GM12878 (cell line): Measurements from ENCODE around the gene WFDC13. TPM values are rescaled to one million over a fixed set of nuclear protein-coding genes. Genes with fewer than 3 reads are reported as not detected.

Source experiments
- ATAC-seq: fragments of 200-7000 bp; cut with Tn5 transposase; 3 replicates; pipeline ENCODE4 v1.9.1; 2020; ENCODE audit warnings: mild to moderate bottlenecking, moderate library complexity
- BruUV-seq: library from RNA; stranded (reverse); fragments of 400-500 nt; replicated peaks from 2 replicates; lab custom pipeline; 2021; lab: Mats Ljungman, UMichigan
- CTCF ChIA-PET: fragments of 300-600 bp; sonication (Branson Sonifier 250); formaldehyde crosslinking; extraction: SDS; loops from one replicate; lab custom pipeline; 2021; ENCODE audit warnings: inconsistent platforms; lab: Yijun Ruan, JAX
- POLR2A ChIA-PET: fragments of 350-600 bp; formaldehyde crosslinking; extraction: SDS; loops from one replicate; lab custom pipeline; 2021; ENCODE audit warnings: inconsistent platforms; lab: Charles Lee
- RAD21 ChIA-PET: fragments of 300-600 bp; sonication (Branson Sonifier 250); formaldehyde crosslinking; loops from one replicate; lab custom pipeline; 2023; ENCODE audit warnings: antibody characterized with exemption; ENCODE audit not compliant: unreplicated experiment; lab: Charles Lee
- SMC1A ChIA-PET: fragments of 300-600 bp; sonication (Branson Sonifier 250); formaldehyde crosslinking; loops from one replicate; lab custom pipeline; 2023; ENCODE audit not compliant: unreplicated experiment, uncharacterized antibody; lab: Charles Lee
- DNase-seq: peaks from one replicate; pipeline ENCODE4 v3.0.0-alpha.2; 2011; ENCODE audit warnings: low read depth, low spot score
- FAIRE-seq: peaks from 3 replicates; lab custom pipeline; 2011; peaks lifted over from hg19 to GRCh38; lab: Jason Lieb, UNC
- H2AFZ ChIP-seq: 2 replicates; pipeline ENCODE4 v1.6.0; 2011; ENCODE audit warnings: low read depth, low read length, control low read depth; ENCODE audit not compliant: control insufficient read depth
- H3K27ac ChIP-seq: 2 replicates; pipeline ENCODE4 v1.5.1; 2011; ENCODE audit warnings: control low read depth; ENCODE audit not compliant: control insufficient read depth, insufficient read depth
- H3K27me3 ChIP-seq, 2 experiments: replicated peaks in 1 of 2; 2 replicates each; pipeline versions ENCODE4 v1.6.0 to v1.6.1; 2011; ENCODE audit warnings: low read length in 1 of 2; ENCODE audit not compliant: control insufficient read depth in 2 of 2, insufficient read depth in 2 of 2
- H3K36me3 ChIP-seq, 2 experiments: 2 replicates each; pipeline ENCODE4 v1.5.1; 2011; ENCODE audit warnings: low read length in 1 of 2; ENCODE audit not compliant: control insufficient read depth in 2 of 2, insufficient read depth in 2 of 2
- H3K4me1 ChIP-seq: 2 replicates; pipeline ENCODE4 v1.6.1; 2011; ENCODE audit warnings: mild to moderate bottlenecking, low read length, moderate library complexity, mixed read lengths; ENCODE audit not compliant: control insufficient read depth, insufficient read depth
- H3K4me2 ChIP-seq: 2 replicates; pipeline ENCODE4 v1.6.0; 2011; ENCODE audit warnings: control low read depth; ENCODE audit not compliant: control insufficient read depth, insufficient read depth
- H3K4me3 ChIP-seq: fragments of 200-600 bp; sonication (generic); 2 replicates; pipeline ENCODE4 v1.5.1; 2016
- H3K79me2 ChIP-seq: 2 replicates; pipeline ENCODE4 v1.6.0; 2011; ENCODE audit warnings: low read length; ENCODE audit not compliant: control insufficient read depth, insufficient read depth
- H3K9ac ChIP-seq: 2 replicates; pipeline ENCODE4 v1.8.0; 2011; ENCODE audit warnings: low read length, control low read depth, mixed read lengths; ENCODE audit not compliant: control insufficient read depth, insufficient read depth
- H3K9me3 ChIP-seq: replicated peaks from 3 replicates; pipeline ENCODE4 v1.5.1; 2011; ENCODE audit warnings: mild to moderate bottlenecking, low read length; ENCODE audit not compliant: control insufficient read depth, insufficient read depth
- H4K20me1 ChIP-seq: 2 replicates; pipeline ENCODE4 v1.6.0; 2011; ENCODE audit not compliant: control insufficient read depth, insufficient read depth
- ASH2L ChIP-seq: fragments of 300-600, 200-600 bp; sonication (generic); IDR thresholded peaks from 2 replicates; pipeline ENCODE4 v1.6.1; 2017; ENCODE audit warnings: low read depth, mild to moderate bottlenecking, borderline replicate concordance
- BCL11A ChIP-seq: IDR thresholded peaks from 2 replicates; pipeline ENCODE4 v1.6.1; 2011; ENCODE audit warnings: low read depth, low read length
- BHLHE40 ChIP-seq, 2 experiments: fragments of 450-650 bp in 1 of 2; IDR thresholded peaks; 2 replicates each; pipeline ENCODE4 v1.6.1; 2011 to 2017; ENCODE audit warnings: low read depth in 2 of 2, borderline replicate concordance in 1 of 2, improper control_type of control experiment in 1 of 2, low read length in 1 of 2, mild to moderate bottlenecking in 1 of 2
- BRCA1 ChIP-seq: IDR thresholded peaks from 2 replicates; pipeline ENCODE4 v1.6.1; 2011; ENCODE audit warnings: low read depth, low read length, improper control_type of control experiment
- CHD1 ChIP-seq: IDR thresholded peaks from 2 replicates; pipeline ENCODE4 v1.6.1; 2012; ENCODE audit warnings: low read depth, low read length, improper control_type of control experiment
- CREM ChIP-seq: IDR thresholded peaks from 2 replicates; pipeline ENCODE4 v1.6.1; 2014; ENCODE audit warnings: antibody characterized with exemption, low read depth
- ESRRA ChIP-seq: IDR thresholded peaks from 2 replicates; pipeline ENCODE4 v1.6.1; 2012; ENCODE audit warnings: mild to moderate bottlenecking, low read length, improper control_type of control experiment
- ETV6 ChIP-seq, 2 experiments: fragments of 450-650 bp in 1 of 2; IDR thresholded peaks in 1 of 2; conservative IDR thresholded peaks in 1 of 2; 2 replicates each; pipeline ENCODE4 v1.6.1; 2014; ENCODE audit warnings: antibody characterized with exemption in 1 of 2, borderline replicate concordance in 1 of 2, low read depth in 1 of 2, mild to moderate bottlenecking in 1 of 2, moderate library complexity in 1 of 2
- MEF2A ChIP-seq: IDR thresholded peaks from 2 replicates; pipeline ENCODE4 v1.6.1; 2011; ENCODE audit warnings: low read depth, mild to moderate bottlenecking, low read length, moderate library complexity; ENCODE audit not compliant: insufficient read depth
- NFIC ChIP-seq: IDR thresholded peaks from 2 replicates; pipeline ENCODE4 v1.6.1; 2012; ENCODE audit warnings: low read depth, mild to moderate bottlenecking, inconsistent platforms, low read length, moderate library complexity
- NFXL1 ChIP-seq: fragments of 450-650 bp; IDR thresholded peaks from 2 replicates; pipeline ENCODE4 v1.6.1; 2017; ENCODE audit warnings: antibody characterized with exemption, mild to moderate bottlenecking, borderline replicate concordance
- TAF1 ChIP-seq: IDR thresholded peaks from 2 replicates; pipeline ENCODE4 v1.6.1; 2011; ENCODE audit warnings: mild to moderate bottlenecking, low read depth, low read length, borderline replicate concordance
- TCF3 ChIP-seq: IDR thresholded peaks from 2 replicates; pipeline ENCODE4 v1.6.1; 2012; ENCODE audit warnings: low read depth, mild to moderate bottlenecking, low read length, borderline replicate concordance; ENCODE audit not compliant: insufficient read depth
- TCF7 ChIP-seq: IDR thresholded peaks from 2 replicates; pipeline ENCODE4 v1.6.1; 2014; ENCODE audit warnings: antibody characterized with exemption, borderline replicate concordance
- ZNF207 ChIP-seq: fragments of 450-650 bp; IDR thresholded peaks from 2 replicates; pipeline ENCODE4 v1.6.1; 2014; ENCODE audit warnings: antibody characterized with exemption, mild to moderate bottlenecking, borderline replicate concordance
- in situ Hi-C: fragments of 300-500 bp; cut with MboI; formaldehyde crosslinking; loops from 9 replicates; pipeline ENCODE4 v1.14.3; 2018; ENCODE audit warnings: mixed read lengths
- intact Hi-C: fragments of 100-400 bp; cut with micrococcal nuclease; formaldehyde crosslinking; loops from one replicate; pipeline ENCODE4 v1.14.2; 2022; ENCODE audit not compliant: unreplicated experiment
- polyA plus RNA-seq, 11 experiments: library from polyadenylated mRNA; depleted of rRNA in 4 of 11; unstranded in 6 of 11; stranded (reverse) in 5 of 11; fragments of >200 nt; fragmentation: Nextera tagmentation in 4 of 11; fragmentation: Illumina TruSeq in 1 of 11; extraction: Ambion mirVana in 4 of 11; extraction: Trizol in 1 of 11; gene quantifications; 1 replicate in 1 of 11; 2 replicates in 10 of 11; pipeline versions ENCODE4 v1.2.1 to v1.2.3, GENCODE V29; 2011 to 2016; ENCODE audit warnings: inconsistent platforms in 2 of 11, missing spikeins in 2 of 11, low read depth in 1 of 11
- total RNA-seq, 4 experiments: library from RNA; depleted of rRNA in 3 of 4; stranded (reverse); fragments of >200 nt in 3 of 4; fragmentation: Illumina TruSeq in 1 of 4; extraction: Trizol in 1 of 4; gene quantifications; 2 replicates each; pipeline versions ENCODE4 v1.2.1 to v1.2.3, GENCODE V29; 2013 to 2021
- TF ChIP-seq, protein P1 (sequence below): fragments of 450-650 bp; IDR thresholded peaks from 2 replicates; pipeline ENCODE4 v1.6.1; 2017; ENCODE audit warnings: mild to moderate bottlenecking, moderate library complexity
- TF ChIP-seq, protein P2 (sequence below): fragments of 450-650 bp; IDR thresholded peaks from 2 replicates; pipeline ENCODE4 v1.6.1; 2017; ENCODE audit warnings: antibody characterized with exemption, mild to moderate bottlenecking, moderate library complexity
- TF ChIP-seq, protein P3 (sequence below): IDR thresholded peaks from 2 replicates; pipeline ENCODE4 v1.6.1; 2012; ENCODE audit warnings: low read length, inconsistent platforms

Gene WFDC13
- total and polyA plus RNA-seq, 10 of the 15 experiments (the other 5 are each of a cell fraction or from before 2014, with no cell fraction given): not detected

DNA sequence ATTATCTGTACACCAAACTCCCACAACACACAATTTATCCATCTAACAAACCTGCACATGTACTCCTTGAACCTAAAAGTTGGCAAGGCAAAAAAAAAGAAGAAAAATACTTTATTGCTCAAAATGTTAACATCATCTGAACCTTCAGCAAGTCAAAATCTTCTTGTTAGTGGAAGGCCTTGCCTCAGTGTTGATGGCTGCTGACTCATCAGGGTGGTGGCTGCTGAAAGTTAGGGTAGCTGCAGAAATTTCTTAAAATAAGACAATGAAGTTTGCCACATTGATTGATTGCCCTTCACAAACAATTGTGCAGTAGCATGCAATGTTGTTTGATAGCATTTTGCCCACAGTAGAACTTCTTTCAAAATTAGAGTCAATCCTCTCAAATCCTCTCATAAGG is 29.1 kb upstream of the WFDC13 start:
- ChIA-PET POLR2A (no interaction called here), SMC1A (no interaction called here), RAD21 (no interaction called here), CTCF (no interaction called here)
- Histone ChIP-seq H3K4me3 (no peak overlapping the region), H3K4me1 (no peaks in the 10 kb centered on the region), H3K79me2 (no peaks in the 10 kb centered on the region), H4K20me1 (no peaks in the 10 kb centered on the region), H3K36me3 (no peaks in the 10 kb centered on the region), H3K9ac (no peak overlapping the region), H3K4me2 (no peak overlapping the region), H3K9me3 (no peaks in the 10 kb centered on the region), H3K27ac (no peak overlapping the region), H3K27me3 (no peaks in the 10 kb centered on the region), H2AFZ (no peak overlapping the region)
- DNase-seq (no peak), ATAC-seq (no peak), FAIRE-seq (no peak)
- no TSS peak for BruUV-seq
- intact Hi-C loops: no loop called here
- in situ Hi-C loops: no loop called here
- TF ChIP-seq ZNF207 (no peak), BCL11A (no peak), TCF3 (no peak), TAF1 (no peak), NFXL1 (no peak), BHLHE40 (IDR thresholded peaks at IDR 0.05; ENCODE audit: borderline replicate concordance in 1 of 2, low read depth in 2 of 2, low read length in 1 of 2) (no peak), ETV6 (conservative IDR thresholded peaks at IDR 0.05 in 1 of 2, IDR thresholded peaks at IDR 0.05 in 1 of 2; ENCODE audit: borderline replicate concordance in 1 of 2, low read depth in 1 of 2) (no peak), ESRRA (no peak), CHD1 (no peak), TCF7 (no peak), ASH2L (no peak), NFIC (no peak), MEF2A (no peak), BRCA1 (no peak), CREM (no peak)
- TF ChIP-seq, protein P1, sequence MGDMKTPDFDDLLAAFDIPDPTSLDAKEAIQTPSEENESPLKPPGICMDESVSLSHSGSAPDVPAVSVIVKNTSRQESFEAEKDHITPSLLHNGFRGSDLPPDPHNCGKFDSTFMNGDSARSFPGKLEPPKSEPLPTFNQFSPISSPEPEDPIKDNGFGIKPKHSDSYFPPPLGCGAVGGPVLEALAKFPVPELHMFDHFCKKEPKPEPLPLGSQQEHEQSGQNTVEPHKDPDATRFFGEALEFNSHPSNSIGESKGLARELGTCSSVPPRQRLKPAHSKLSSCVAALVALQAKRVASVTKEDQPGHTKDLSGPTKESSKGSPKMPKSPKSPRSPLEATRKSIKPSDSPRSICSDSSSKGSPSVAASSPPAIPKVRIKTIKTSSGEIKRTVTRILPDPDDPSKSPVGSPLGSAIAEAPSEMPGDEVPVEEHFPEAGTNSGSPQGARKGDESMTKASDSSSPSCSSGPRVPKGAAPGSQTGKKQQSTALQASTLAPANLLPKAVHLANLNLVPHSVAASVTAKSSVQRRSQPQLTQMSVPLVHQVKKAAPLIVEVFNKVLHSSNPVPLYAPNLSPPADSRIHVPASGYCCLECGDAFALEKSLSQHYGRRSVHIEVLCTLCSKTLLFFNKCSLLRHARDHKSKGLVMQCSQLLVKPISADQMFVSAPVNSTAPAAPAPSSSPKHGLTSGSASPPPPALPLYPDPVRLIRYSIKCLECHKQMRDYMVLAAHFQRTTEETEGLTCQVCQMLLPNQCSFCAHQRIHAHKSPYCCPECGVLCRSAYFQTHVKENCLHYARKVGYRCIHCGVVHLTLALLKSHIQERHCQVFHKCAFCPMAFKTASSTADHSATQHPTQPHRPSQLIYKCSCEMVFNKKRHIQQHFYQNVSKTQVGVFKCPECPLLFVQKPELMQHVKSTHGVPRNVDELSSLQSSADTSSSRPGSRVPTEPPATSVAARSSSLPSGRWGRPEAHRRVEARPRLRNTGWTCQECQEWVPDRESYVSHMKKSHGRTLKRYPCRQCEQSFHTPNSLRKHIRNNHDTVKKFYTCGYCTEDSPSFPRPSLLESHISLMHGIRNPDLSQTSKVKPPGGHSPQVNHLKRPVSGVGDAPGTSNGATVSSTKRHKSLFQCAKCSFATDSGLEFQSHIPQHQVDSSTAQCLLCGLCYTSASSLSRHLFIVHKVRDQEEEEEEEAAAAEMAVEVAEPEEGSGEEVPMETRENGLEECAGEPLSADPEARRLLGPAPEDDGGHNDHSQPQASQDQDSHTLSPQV: no peak
- TF ChIP-seq, protein P2, sequence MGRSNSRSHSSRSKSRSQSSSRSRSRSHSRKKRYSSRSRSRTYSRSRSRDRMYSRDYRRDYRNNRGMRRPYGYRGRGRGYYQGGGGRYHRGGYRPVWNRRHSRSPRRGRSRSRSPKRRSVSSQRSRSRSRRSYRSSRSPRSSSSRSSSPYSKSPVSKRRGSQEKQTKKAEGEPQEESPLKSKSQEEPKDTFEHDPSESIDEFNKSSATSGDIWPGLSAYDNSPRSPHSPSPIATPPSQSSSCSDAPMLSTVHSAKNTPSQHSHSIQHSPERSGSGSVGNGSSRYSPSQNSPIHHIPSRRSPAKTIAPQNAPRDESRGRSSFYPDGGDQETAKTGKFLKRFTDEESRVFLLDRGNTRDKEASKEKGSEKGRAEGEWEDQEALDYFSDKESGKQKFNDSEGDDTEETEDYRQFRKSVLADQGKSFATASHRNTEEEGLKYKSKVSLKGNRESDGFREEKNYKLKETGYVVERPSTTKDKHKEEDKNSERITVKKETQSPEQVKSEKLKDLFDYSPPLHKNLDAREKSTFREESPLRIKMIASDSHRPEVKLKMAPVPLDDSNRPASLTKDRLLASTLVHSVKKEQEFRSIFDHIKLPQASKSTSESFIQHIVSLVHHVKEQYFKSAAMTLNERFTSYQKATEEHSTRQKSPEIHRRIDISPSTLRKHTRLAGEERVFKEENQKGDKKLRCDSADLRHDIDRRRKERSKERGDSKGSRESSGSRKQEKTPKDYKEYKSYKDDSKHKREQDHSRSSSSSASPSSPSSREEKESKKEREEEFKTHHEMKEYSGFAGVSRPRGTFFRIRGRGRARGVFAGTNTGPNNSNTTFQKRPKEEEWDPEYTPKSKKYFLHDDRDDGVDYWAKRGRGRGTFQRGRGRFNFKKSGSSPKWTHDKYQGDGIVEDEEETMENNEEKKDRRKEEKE: no peak
- TF ChIP-seq, protein P3, sequence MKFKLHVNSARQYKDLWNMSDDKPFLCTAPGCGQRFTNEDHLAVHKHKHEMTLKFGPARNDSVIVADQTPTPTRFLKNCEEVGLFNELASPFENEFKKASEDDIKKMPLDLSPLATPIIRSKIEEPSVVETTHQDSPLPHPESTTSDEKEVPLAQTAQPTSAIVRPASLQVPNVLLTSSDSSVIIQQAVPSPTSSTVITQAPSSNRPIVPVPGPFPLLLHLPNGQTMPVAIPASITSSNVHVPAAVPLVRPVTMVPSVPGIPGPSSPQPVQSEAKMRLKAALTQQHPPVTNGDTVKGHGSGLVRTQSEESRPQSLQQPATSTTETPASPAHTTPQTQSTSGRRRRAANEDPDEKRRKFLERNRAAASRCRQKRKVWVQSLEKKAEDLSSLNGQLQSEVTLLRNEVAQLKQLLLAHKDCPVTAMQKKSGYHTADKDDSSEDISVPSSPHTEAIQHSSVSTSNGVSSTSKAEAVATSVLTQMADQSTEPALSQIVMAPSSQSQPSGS: no peak
